DOHH2 (cell line): Measurements from ENCODE around the gene AP4M1.
A peak's percentile ranks its signal among the peaks of the same experiment; 100 is the strongest.

Experiments
- H3F3A ChIP-seq: fragments of 200-600 bp; sonication (generic), shearing (Covaris generic); 2 replicates; pipeline ENCODE4 v1.6.0; 2016; ENCODE audit warnings: antibody characterized with exemption, mild to moderate bottlenecking; ENCODE audit not compliant: control insufficient read depth, insufficient read depth
- H3K27ac ChIP-seq: fragments of 200-600 bp; sonication (generic); 2 replicates; pipeline ENCODE4 v1.5.1; 2014; ENCODE audit warnings: low read depth, mild to moderate bottlenecking, low read length, moderate library complexity
- H3K27me3 ChIP-seq: fragments of 200-600 bp; sonication (generic); 2 replicates; pipeline ENCODE4 v1.6.1; 2014; ENCODE audit warnings: mild to moderate bottlenecking, low read length, mixed read lengths; ENCODE audit not compliant: control insufficient read depth
- H3K36me3 ChIP-seq: fragments of 200-600 bp; sonication (generic); 2 replicates; pipeline ENCODE4 v1.6.1; 2014; ENCODE audit warnings: mild to moderate bottlenecking, low read length, moderate library complexity, mixed read lengths; ENCODE audit not compliant: control insufficient read depth
- H3K4me1 ChIP-seq: fragments of 200-600 bp; sonication (generic); 2 replicates; pipeline ENCODE4 v1.6.1; 2014; ENCODE audit warnings: mild to moderate bottlenecking, low read length, mixed read lengths; ENCODE audit not compliant: control insufficient read depth
- H3K4me2 ChIP-seq: fragments of 200-600 bp; sonication (generic); 2 replicates; pipeline ENCODE4 v1.6.0; 2014; ENCODE audit warnings: mild to moderate bottlenecking, low read length, moderate library complexity
- H3K4me3 ChIP-seq: fragments of 200-600 bp; sonication (generic); 2 replicates; pipeline ENCODE4 v1.5.1; 2014; ENCODE audit warnings: mild to moderate bottlenecking, low read length, mixed read lengths
- H3K79me2 ChIP-seq: fragments of 200-600 bp; sonication (generic); 2 replicates; pipeline ENCODE4 v1.6.1; 2014; ENCODE audit warnings: mild to moderate bottlenecking, low read length, mixed read lengths; ENCODE audit not compliant: control insufficient read depth
- H3K9me2 ChIP-seq: fragments of 200-600 bp; sonication (generic); replicated peaks from 2 replicates; pipeline ENCODE4 v1.6.1; 2014; ENCODE audit warnings: mild to moderate bottlenecking, low read length, mixed read lengths; ENCODE audit not compliant: control insufficient read depth
- H3K9me3 ChIP-seq: fragments of 200-600 bp; sonication (generic); 2 replicates; pipeline ENCODE4 v1.6.1; 2014; ENCODE audit warnings: antibody characterized with exemption, low read length, mixed read lengths; ENCODE audit not compliant: control insufficient read depth, insufficient read depth
- H4K20me1 ChIP-seq: fragments of 200-600 bp; sonication (generic); 2 replicates; pipeline ENCODE4 v1.6.0; 2014; ENCODE audit warnings: low read depth, mild to moderate bottlenecking, antibody characterized with exemption, low read length, moderate library complexity; ENCODE audit not compliant: control insufficient read depth, insufficient read depth
- EZH2phosphoT487 ChIP-seq: fragments of 200-600 bp; sonication (generic); IDR thresholded peaks from 2 replicates; pipeline ENCODE4 v1.6.1; 2017; ENCODE audit warnings: borderline replicate concordance, mild to moderate bottlenecking, antibody characterized with exemption, low read length, moderate library complexity, mixed read lengths
- TF ChIP-seq, protein P1 (sequence below): fragments of 200-600 bp; sonication (generic); IDR thresholded peaks from one replicate; pipeline ENCODE4 v1.5.1; 2014; ENCODE audit warnings: antibody characterized with exemption, mild to moderate bottlenecking, low read depth, low read length; ENCODE audit not compliant: poor library complexity, severe bottlenecking

The AP4M1 gene

DNA sequence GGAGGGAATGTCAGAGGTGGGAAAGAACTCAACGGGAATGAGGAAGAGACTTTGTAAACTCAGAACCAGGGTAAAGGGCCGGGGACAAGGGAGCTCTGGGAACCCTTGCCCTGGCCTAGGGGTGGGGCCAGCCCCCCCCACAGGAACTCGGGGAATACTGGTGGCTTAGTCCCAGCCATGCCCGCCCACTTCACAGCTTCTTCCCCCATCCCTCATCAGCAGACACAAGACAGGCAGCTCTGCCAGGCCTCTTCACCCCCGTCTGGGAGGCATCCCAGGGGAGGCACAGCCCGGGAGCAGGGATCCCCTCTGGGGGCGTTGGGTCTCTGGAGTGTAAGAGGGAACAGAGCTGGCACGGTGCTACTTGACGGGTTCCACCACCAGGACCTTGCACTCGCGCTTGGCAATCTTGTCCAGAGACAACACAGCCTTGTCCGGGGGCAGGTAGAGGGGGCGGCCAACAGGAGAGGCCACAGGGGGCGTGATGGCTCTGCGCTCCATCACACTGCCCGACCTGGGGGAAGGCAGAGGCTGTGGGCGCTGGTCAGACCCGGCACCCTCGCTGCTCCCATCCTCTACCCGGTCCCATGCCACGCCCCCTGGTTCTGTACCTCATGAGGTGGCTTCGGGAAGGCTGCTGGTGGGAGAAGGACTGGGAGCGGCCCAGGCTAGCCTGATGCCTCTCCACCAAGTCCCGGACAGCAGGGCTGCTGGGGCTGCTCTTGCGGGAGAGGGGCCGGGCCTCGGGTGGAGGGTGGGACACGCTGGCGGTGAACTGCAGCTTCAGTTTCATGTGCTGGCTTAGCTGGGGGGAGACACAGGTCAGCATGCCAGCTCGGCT, 53.4 kb downstream of the AP4M1 start:
- no peak overlapping the region for H3K4me3 ChIP-seq

DNA sequence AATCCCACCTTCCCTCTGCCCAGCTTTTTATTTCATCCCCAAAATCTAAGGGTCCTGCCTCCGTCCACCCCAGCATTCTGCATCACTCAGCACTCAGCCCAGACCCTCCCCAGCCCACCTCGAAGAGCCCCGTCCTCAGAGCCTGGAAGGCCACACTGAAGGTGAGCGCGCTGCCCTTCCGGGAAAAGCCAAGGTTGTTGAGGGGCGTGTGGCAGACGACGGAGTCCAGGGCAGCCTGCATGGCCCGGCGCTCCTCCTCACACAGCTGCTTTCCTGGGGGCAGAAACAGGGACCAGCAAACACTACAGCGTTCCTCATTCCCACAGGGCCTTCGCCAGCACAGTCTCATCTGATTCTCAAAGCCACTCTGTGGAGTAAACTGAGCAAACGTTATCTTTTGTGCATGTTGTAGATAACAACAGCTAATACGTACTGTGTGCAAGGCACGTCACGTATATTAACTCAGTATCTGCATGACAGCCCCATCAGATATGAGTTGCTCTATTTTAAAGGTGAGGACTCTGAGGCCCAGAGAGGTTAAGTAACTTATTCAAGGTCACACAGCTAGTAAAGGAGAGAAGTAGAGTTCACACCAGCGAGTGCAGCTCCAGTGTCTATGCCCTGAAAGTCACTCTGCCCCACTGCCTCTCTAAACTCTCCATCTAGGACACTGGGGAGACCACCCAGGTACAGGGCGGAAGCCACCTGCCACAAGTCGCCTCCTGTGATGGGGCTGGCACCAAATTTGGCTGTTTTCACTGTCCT, 54.3 kb downstream of the AP4M1 start:
- no peak for TF ChIP-seq EZH2phosphoT487
- TF ChIP-seq, protein P1, sequence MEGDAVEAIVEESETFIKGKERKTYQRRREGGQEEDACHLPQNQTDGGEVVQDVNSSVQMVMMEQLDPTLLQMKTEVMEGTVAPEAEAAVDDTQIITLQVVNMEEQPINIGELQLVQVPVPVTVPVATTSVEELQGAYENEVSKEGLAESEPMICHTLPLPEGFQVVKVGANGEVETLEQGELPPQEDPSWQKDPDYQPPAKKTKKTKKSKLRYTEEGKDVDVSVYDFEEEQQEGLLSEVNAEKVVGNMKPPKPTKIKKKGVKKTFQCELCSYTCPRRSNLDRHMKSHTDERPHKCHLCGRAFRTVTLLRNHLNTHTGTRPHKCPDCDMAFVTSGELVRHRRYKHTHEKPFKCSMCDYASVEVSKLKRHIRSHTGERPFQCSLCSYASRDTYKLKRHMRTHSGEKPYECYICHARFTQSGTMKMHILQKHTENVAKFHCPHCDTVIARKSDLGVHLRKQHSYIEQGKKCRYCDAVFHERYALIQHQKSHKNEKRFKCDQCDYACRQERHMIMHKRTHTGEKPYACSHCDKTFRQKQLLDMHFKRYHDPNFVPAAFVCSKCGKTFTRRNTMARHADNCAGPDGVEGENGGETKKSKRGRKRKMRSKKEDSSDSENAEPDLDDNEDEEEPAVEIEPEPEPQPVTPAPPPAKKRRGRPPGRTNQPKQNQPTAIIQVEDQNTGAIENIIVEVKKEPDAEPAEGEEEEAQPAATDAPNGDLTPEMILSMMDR: no peak
- no peaks in the 10 kb centered on the region for H3K27me3 ChIP-seq
- peaks cover 82% of the 10 kb centered on the region for H3K79me2 ChIP-seq
- peaks cover 8% of the 10 kb centered on the region; the same call in 1 of the 2 replicates for H4K20me1 ChIP-seq
- peak overlapping the region; percentile 94 for H3K4me2 ChIP-seq
- H3K9me2 ChIP-seq: no peaks in the 10 kb centered on the region
- peaks cover 73% of the 10 kb centered on the region for H3K36me3 ChIP-seq
- H3K9me3 ChIP-seq: no peaks in the 10 kb centered on the region
- peaks cover 71% of the 10 kb centered on the region for H3K4me1 ChIP-seq
- H3K4me3 ChIP-seq: peak overlapping the region; percentile 86
- no peak overlapping the region for H3K27ac ChIP-seq
- peaks cover 35% of the 10 kb centered on the region for H3F3A ChIP-seq

More for the DNA sequence above, 53.4 kb downstream of the AP4M1 start:
- H3K36me3 ChIP-seq: peaks cover 82% of the 10 kb centered on the region
- peaks cover 8% of the 10 kb centered on the region; the same call in 1 of the 2 replicates for H4K20me1 ChIP-seq
- TF ChIP-seq, protein P1: no peak
- no peak for TF ChIP-seq EZH2phosphoT487
- peaks cover 80% of the 10 kb centered on the region for H3K4me1 ChIP-seq
- peaks cover 39% of the 10 kb centered on the region for H3F3A ChIP-seq
- H3K27me3 ChIP-seq: no peaks in the 10 kb centered on the region
- H3K79me2 ChIP-seq: peaks cover 91% of the 10 kb centered on the region
- 0 out of 2 replicates have a peak overlapping the region, but pooled peaks have one; percentile 56 for H3K4me2 ChIP-seq
- no peaks in the 10 kb centered on the region for H3K9me3 ChIP-seq
- H3K27ac ChIP-seq: peak overlapping the region; percentile 13; the same call in 1 of the 2 replicates
- no peaks in the 10 kb centered on the region for H3K9me2 ChIP-seq

DNA sequence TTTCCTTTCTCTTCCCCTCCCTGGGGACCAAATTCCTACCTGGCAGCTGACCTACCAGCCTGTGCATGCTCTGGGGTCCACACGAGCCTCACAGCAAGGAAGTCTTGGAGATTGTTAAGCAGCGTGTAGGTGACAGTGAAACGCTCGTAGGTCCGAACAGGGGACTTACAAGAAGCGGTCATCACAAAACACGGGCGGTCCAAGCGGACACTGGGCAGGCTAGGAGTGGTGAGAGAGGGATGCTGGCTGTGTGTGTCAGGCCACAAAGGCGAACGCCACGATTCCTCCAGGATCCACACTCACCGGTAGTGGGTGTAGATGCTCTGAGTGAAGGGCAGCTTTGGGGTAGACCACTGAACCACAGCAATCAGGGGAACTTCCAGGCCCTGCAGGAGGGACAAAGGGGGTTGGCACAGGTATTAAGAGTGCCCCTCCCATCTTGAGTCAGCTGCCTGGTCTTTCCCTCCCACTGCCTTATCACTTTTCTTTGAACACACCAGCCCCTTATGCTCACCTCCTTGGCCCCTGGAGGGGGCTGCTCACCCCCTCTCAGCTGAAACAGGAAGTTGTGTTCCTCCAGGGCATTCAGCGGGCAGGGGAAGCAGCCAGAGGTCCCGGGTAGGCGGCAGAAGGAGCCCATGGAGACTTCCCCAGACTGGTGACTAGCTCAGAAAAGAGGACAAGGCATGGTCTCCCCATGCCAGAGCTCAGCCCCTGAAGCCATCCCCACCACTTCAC, 55.1 kb downstream of the AP4M1 start:
- Histone ChIP-seq H3K9me2 (no peaks in the 10 kb centered on the region), H3K9me3 (no peaks in the 10 kb centered on the region), H3K27ac (peak overlapping the region; percentile 67), H3K4me1 (peaks cover 64% of the 10 kb centered on the region), H3K36me3 (peaks cover 69% of the 10 kb centered on the region), H3K79me2 (peaks cover 75% of the 10 kb centered on the region), H3K27me3 (no peaks in the 10 kb centered on the region), H3F3A (peaks cover 34% of the 10 kb centered on the region), H4K20me1 (peaks cover 8% of the 10 kb centered on the region; the same call in 1 of the 2 replicates), H3K4me2 (peak overlapping the region; percentile 94), H3K4me3 (peak overlapping the region; percentile 86)
- TF ChIP-seq EZH2phosphoT487: no peak
- TF ChIP-seq, protein P1: no peak
